ENCODE measurements around the gene IPCEF1.
"Not testable (repeated sequence)": the region's sequence is repeated elsewhere in the genome, so short reads cannot be mapped to it uniquely, and the experiment has no call there.

Gene IPCEF1

GRCh38 chr6:154243793-154244750 lies 112.5 kb downstream of the IPCEF1 start:
- DNase-seq: no peak

DNA sequence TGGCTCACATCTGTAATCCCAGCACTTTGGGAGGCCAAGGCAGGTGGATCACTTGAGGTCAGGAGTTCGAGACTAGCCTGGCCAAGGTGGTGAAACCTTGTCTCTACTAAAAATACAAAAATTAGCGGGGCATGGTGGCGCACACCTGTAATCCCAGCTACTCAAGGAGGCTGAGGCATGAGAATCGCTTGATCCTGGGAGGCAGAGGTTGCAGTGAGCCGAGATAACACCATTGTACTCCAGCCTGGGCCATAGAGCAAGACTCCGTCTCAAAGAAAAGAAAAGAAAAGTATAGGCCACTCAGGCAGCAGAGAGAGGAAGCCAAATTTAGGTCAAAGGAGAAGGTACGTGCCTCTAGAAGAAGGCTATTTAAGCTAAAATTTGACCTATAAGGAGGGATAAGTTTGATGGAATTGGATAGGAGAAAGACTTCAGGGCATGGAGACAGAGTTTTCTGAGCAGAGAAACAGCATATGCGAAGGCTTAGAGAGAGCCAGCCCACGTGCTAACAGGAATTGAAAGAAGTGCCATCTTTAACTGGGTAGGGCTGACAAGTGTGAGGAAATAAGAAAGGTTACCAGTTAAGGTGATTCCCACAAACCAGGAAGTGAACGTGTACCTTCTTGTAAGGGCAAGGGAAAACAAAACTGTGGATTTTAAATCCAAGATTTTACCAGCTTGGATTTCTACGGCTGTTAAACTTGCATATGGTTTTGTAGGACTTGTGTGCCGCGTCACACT lies 113.8 kb downstream of the IPCEF1 start:
- DNase-seq: no peak

- DNase-seq: no peak
Observed at GRCh38 chr6:154241581-154241980, 115.0 kb downstream of the IPCEF1 start.

DNA sequence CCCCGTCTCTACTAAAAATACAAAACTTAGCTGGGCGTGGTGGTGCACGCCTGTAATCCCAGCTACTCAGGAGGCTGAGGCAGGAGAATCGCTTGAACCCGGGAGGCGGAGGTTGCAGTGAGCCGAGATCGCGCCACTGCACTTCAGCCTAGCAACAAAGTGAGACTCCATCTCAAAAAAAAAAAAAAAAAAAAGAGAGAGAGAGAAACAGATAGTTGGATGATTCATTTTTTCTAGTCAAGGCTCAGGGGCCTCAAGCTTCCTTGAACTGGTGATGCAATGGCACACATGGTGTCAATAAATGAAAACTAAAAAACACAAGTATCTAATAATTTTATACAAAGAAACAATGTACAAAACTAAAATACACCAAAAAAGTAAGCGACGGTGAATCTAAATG lies 115.5 kb downstream of the IPCEF1 start:
- not testable (repeated sequence) for DNase-seq

GRCh38 chr6:154239392-154239791 lies 117.2 kb downstream of the IPCEF1 start:
- DNase-seq: no peak

- no peak for DNase-seq
Observed at GRCh38 chr6:154238831-154239230, 117.8 kb downstream of the IPCEF1 start.

DNA sequence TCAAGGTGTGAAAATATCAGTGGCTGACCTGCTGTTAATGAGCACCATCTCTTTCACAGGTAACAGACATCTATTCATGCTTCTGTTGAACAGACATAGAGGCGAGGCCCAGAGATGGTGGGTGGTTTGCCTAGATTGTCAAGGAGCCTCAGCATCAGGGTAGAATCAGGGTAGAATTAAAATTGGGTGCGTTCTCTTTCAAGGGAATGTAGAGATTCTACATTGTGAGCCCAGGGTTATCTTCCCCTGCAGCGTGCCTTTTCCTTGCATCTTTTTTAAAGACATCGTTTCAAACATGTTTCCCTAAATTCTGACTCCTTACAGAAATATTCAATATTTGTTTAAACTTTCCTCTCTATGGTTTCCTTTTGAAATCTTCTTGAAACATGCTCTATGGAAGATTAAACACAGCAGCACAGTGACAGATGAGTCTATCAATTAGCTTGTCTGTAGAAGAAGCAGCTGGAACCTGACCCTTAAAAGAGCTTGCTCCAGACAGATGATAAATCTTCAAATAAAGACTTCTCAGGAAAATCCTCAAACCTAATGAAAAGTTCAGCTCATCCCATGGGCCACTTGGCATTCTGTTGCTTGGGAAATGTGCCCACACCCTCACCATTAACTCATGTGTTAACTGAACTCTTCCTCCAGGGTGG lies 119.8 kb downstream of the IPCEF1 start:
- no peak for DNase-seq

GRCh38 chr6:154234019-154234772 lies 122.4 kb downstream of the IPCEF1 start:
- DNase-seq: no peak

DNA sequence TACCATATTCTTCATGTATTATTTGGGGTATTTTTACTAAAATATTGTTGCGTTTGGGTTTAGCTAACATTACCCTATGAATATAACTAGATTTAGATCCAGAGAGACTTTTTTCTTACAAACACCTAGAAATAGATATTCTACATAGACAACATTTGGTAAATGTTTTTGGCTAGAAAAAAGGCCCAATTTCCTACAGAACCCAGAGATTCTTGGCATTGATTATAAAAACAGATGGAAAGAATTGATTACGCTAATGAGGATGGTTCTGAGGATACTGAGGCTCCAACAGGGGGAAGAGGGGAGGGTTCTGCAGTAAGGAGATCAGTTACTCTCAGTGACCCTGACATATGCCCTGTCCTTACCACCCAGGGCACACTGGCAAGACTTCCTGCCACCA lies 123.2 kb downstream of the IPCEF1 start:
- DNase-seq: no peak

GRCh38 chr6:154232013-154232910 lies 124.3 kb downstream of the IPCEF1 start:
- no peak for DNase-seq

- DNase-seq: no peak
Observed at GRCh38 chr6:154230910-154231595, 125.5 kb downstream of the IPCEF1 start.

DNA sequence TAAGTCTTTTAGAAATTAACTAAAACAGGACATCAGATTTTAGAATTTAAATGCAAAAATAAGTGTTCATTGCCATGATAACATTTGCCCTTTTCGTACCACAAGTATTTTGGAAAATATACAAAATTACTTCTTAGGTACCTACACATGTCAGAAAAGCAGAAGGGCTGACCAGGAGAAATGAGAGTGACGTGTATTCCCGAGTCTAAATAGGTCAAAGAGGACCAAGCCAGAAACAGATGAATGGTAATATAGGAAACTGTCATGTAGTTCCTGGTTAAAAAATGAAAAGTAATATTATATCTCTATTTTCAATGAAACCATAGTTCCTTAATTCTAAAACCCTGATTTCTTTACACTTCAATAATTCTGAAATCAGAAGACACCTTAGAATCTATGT lies 126.2 kb downstream of the IPCEF1 start:
- DNase-seq: no peak

DNA sequence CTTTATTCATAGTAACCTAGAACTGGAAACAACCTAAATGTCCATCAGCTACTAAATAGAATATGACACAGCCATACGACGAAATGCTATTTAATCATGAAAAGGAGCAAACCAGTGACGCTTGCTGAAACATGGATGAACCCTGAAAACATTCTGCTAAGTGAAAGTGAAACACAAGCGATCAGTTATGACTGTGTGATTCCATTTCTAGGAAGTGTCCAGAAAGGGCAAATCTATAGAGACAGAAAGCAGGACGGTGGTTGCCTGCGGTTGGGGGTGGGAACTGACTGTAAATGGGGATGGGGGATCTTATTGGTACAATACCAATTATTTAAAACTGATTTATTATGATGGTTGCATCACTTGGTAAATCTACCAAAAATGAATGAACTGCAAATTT lies 126.8 kb downstream of the IPCEF1 start:
- DNase-seq: no peak

DNA sequence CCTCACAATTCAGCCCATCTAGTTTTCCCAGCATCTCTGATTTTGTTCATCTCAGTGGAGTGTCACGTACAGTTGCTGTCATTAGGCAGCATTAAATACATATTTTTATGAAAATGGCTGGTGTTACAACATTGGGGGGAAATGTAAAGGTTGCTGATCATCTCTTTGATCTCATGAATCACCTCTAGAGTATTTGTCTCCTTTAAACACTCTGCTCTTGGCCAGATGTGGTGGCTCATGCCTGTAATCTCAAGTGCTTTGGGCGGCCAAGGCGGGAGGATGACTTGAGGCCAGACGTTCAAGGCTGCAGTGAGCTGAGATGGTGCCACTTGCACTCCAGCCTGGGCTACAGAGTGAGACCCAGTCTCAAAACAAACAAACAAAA lies 128.1 kb downstream of the IPCEF1 start:
- no peak for DNase-seq

DNA sequence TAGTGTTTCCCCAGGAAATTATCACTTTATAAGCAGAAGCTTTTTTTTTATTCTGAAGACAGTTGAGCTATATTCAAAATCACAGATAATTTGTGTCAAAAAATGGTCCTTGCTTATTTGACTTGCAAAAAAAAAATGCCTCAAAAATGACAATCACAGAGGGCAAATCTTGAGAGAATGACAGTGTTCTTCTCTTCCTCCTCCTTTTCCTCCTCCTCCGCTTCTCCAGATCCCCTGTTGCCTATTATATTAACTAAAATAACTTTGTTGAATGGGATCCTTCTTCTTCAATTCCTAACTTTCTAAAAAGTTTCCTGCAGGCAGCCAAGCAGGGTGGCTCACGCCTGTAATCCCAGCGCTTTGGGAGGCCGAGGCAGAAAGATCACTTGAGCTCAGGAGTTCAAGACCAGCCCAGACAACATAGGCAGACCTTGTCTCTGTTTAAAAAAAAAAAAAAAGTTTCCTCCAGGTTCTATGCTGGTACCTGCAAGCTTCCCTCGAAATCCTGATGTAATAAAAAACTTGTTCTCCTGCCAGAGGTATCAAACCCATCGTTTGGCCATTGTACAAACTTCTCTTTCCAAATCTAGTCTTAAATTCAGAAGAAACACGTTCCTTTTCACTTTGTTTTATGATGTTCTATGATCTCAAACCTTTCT lies 128.6 kb downstream of the IPCEF1 start:
- DNase-seq: no peak

DNA sequence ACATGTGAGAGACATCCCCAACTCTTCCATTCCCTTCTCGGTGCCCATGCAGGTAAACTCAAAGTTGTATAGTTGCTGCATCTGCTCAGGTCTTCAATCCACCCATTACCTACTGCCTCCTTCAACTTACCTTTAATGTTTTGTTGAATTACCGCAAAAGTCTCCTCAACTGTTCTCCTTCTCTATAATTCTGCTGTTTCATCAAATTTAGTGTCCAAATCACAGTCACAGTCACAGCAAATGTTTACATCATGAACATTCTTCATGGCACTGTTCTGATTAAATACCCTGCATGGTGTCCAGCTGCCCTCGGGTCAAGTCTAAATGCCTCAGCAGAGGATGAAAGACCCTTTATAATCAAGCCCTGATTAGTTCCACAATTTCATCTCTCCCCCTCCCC lies 130.1 kb downstream of the IPCEF1 start:
- no peak for DNase-seq

GRCh38 chr6:154223296-154223695 lies 133.3 kb downstream of the IPCEF1 start:
- no peak for DNase-seq

GRCh38 chr6:154222716-154223115 lies 133.9 kb downstream of the IPCEF1 start:
- no peak for DNase-seq

DNA sequence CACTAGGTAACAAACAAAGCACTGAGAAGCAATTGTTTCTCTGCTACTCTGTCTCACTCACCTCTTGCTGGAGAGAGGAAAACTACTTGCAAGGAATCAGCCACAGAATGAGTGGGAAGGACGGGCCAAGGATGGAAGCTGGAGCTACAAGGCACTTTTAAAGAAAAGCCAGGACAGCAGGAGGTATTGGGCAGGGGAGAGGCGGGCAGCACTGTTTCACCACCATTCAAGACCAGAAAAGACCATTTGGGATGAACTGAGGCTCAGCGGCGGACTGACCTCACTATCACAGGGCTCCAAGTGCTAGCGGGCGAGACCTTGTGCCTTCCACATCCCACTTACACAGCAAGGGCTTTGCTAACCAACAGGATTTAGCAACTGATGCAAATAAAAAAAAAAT lies 137.4 kb downstream of the IPCEF1 start:
- DNase-seq: no peak

GRCh38 chr6:154218787-154219186 lies 137.8 kb downstream of the IPCEF1 start:
- no peak for DNase-seq

DNA sequence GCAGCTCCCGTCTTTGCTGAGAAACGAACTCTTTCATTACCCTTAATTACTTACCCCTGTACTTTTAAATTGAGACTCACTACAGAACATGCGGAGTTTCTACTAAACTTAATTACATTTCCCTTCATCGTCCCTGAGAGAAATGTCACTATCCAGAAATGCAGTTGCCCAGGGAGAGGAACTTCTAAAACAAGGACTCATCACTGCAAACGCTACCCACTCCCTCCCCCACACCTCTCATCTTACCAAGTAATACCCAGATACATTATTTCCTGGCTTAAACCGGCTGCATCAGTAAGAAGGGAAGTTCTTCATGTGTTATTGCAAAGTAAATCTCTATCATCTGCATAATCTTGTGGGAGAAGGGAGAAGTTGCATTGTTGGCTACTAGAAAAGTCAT lies 138.3 kb downstream of the IPCEF1 start:
- no peak for DNase-seq

All from NCI-H187 treated with DMSO at 0.1 percent for 48 hours (cell line).